OCI-LY3 (cell line): Measurements from ENCODE around the gene SPATA6.
"Not testable (repeated sequence)": the region's sequence is repeated elsewhere in the genome, so short reads cannot be mapped to it uniquely, and the experiment has no call there.

Experiments
- H2AFZ ChIP-seq: fragments of 200-600, 300-600 bp; shearing (Covaris generic); 2 replicates; pipeline ENCODE4 v1.6.0; 2014; ENCODE audit warnings: antibody characterized with exemption, low read depth, low read length
- H3K27ac ChIP-seq: fragments of 200-600, 300-600 bp; sonication (generic); 2 replicates; pipeline ENCODE4 v1.5.1; 2014; ENCODE audit warnings: mild to moderate bottlenecking, low read length, moderate library complexity, mixed read lengths
- H3K27me3 ChIP-seq: fragments of 200-600, 300-600 bp; sonication (generic); 2 replicates; pipeline ENCODE4 v1.6.1; 2014; ENCODE audit warnings: low read depth, low read length, mixed read lengths
- H3K36me3 ChIP-seq: fragments of 200-600, 300-600 bp; sonication (generic); replicated peaks from 2 replicates; pipeline ENCODE3; 2014; ENCODE audit warnings: low read depth, low read length, mixed read lengths
- H3K4me1 ChIP-seq: fragments of 300-600, 200-600 bp; sonication (generic); 2 replicates; pipeline ENCODE4 v1.6.1; 2014; ENCODE audit warnings: low read length, mixed read lengths
- H3K4me2 ChIP-seq: fragments of 200-600, 300-600 bp; sonication (generic); 2 replicates; pipeline ENCODE4 v1.6.1; 2014; ENCODE audit warnings: low read length, mixed read lengths
- H3K4me3 ChIP-seq: fragments of 300-600, 200-600 bp; sonication (generic); 2 replicates; pipeline ENCODE4 v1.5.1; 2014; ENCODE audit warnings: antibody characterized with exemption, mild to moderate bottlenecking, low read length, moderate library complexity
- H3K79me2 ChIP-seq: fragments of 300-600, 200-600 bp; shearing (Covaris generic); 2 replicates; pipeline ENCODE4 v1.6.1; 2014; ENCODE audit warnings: mild to moderate bottlenecking, low read length, mixed read lengths
- H3K9ac ChIP-seq: fragments of 300-600, 200-600 bp; shearing (Covaris generic); 2 replicates; pipeline ENCODE4 v1.6.0; 2014; ENCODE audit warnings: mild to moderate bottlenecking, low read length, moderate library complexity
- H3K9me3 ChIP-seq: fragments of 200-600, 300-600 bp; shearing (Covaris generic); 2 replicates; pipeline ENCODE4 v1.6.1; 2014; ENCODE audit warnings: low read length, mixed read lengths; ENCODE audit not compliant: insufficient read depth
- H4K20me1 ChIP-seq: fragments of 200-600, 300-600 bp; sonication (generic); 2 replicates; pipeline ENCODE4 v1.6.1; 2016; ENCODE audit warnings: low read length, mixed read lengths; ENCODE audit not compliant: insufficient read depth
- EZH2phosphoT487 ChIP-seq: fragments of 200-600 bp; shearing (Covaris generic); IDR thresholded peaks from 2 replicates; pipeline ENCODE4 v1.6.1; 2018; ENCODE audit warnings: antibody characterized with exemption, mixed run types, low read depth
- TF ChIP-seq, protein P1 (sequence below): fragments of 200-600, 300-600 bp; sonication (generic); IDR thresholded peaks from 2 replicates; pipeline ENCODE4 v1.5.1; 2014; ENCODE audit warnings: antibody characterized with exemption, low read length, low read depth

The SPATA6 gene

GRCh38 chr1:48480504-48480903 lies 8.5 kb upstream of the SPATA6 start:
- no peak overlapping the region for H3K27ac ChIP-seq
- H3K4me3 ChIP-seq, result no peak overlapping the region
- TF ChIP-seq, protein P1, sequence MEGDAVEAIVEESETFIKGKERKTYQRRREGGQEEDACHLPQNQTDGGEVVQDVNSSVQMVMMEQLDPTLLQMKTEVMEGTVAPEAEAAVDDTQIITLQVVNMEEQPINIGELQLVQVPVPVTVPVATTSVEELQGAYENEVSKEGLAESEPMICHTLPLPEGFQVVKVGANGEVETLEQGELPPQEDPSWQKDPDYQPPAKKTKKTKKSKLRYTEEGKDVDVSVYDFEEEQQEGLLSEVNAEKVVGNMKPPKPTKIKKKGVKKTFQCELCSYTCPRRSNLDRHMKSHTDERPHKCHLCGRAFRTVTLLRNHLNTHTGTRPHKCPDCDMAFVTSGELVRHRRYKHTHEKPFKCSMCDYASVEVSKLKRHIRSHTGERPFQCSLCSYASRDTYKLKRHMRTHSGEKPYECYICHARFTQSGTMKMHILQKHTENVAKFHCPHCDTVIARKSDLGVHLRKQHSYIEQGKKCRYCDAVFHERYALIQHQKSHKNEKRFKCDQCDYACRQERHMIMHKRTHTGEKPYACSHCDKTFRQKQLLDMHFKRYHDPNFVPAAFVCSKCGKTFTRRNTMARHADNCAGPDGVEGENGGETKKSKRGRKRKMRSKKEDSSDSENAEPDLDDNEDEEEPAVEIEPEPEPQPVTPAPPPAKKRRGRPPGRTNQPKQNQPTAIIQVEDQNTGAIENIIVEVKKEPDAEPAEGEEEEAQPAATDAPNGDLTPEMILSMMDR, result no peak
- no peak for TF ChIP-seq EZH2phosphoT487
- H3K36me3 ChIP-seq, result no peaks in the 10 kb centered on the region
- H3K4me1 ChIP-seq, result no peaks in the 10 kb centered on the region
- H3K79me2 ChIP-seq, result no peaks in the 10 kb centered on the region
- no peaks in the 10 kb centered on the region for H3K9me3 ChIP-seq
- no peaks in the 10 kb centered on the region for H3K27me3 ChIP-seq
- no peak overlapping the region for H3K4me2 ChIP-seq
- no peak overlapping the region for H3K9ac ChIP-seq
- H2AFZ ChIP-seq, result no peak overlapping the region
- no peaks in the 10 kb centered on the region for H4K20me1 ChIP-seq

DNA sequence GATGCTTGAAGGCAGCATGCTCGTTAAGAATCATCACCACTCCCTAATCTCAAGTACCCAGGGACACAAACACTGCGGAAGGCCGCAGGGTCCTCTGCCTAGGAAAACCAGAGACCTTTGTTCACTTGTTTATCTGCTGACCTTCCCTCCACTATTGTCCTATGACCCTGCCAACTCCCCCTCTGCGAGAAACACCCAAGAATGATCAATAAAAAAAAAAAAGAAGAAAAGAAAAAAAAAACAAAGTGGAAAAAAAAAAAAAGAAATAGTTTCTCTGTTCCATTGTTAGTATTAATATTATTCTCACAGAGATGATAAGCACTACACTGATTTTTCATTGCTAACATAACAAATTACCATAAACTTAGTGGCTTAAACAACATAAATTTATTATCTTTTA lies 8.0 kb upstream of the SPATA6 start:
- not testable (repeated sequence) for H3K9ac ChIP-seq, H3K79me2 ChIP-seq, H3K27me3 ChIP-seq, H3K9me3 ChIP-seq, H3K4me3 ChIP-seq, H3K4me2 ChIP-seq, H3K36me3 ChIP-seq, H3K4me1 ChIP-seq, H4K20me1 ChIP-seq, H3K27ac ChIP-seq, H2AFZ ChIP-seq

DNA sequence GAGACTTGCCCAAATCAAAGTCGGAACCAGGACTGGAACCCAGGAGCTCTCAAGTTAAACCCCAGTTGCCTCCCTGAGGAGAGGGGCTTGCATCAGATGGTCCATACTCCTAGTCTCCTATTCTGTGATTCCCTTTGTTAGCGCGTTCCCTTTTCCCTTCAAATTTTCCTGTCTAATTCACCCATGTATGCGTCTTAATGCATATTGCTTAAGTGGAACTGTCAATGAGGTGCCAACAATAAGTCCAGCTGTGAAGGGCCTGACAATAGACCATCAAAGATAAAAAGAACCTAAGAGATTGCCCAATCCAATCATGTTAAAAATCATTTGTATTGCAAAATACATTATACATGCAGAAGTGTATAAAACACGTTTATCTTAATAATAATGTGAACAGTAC lies 634 bp upstream of the SPATA6 start:
- H3K27me3 ChIP-seq, result no peaks in the 10 kb centered on the region
- no peak overlapping the region for H3K27ac ChIP-seq
- no peaks in the 10 kb centered on the region for H3K9me3 ChIP-seq
- no peak overlapping the region for H2AFZ ChIP-seq
- H3K4me2 ChIP-seq, result no peak overlapping the region
- no peak for TF ChIP-seq EZH2phosphoT487
- TF ChIP-seq, protein P1, result no peak
- H3K4me1 ChIP-seq, result no peaks in the 10 kb centered on the region
- no peaks in the 10 kb centered on the region for H4K20me1 ChIP-seq
- no peaks in the 10 kb centered on the region for H3K36me3 ChIP-seq
- no peak overlapping the region for H3K9ac ChIP-seq
- H3K4me3 ChIP-seq, result no peak overlapping the region
- H3K79me2 ChIP-seq, result no peaks in the 10 kb centered on the region

DNA sequence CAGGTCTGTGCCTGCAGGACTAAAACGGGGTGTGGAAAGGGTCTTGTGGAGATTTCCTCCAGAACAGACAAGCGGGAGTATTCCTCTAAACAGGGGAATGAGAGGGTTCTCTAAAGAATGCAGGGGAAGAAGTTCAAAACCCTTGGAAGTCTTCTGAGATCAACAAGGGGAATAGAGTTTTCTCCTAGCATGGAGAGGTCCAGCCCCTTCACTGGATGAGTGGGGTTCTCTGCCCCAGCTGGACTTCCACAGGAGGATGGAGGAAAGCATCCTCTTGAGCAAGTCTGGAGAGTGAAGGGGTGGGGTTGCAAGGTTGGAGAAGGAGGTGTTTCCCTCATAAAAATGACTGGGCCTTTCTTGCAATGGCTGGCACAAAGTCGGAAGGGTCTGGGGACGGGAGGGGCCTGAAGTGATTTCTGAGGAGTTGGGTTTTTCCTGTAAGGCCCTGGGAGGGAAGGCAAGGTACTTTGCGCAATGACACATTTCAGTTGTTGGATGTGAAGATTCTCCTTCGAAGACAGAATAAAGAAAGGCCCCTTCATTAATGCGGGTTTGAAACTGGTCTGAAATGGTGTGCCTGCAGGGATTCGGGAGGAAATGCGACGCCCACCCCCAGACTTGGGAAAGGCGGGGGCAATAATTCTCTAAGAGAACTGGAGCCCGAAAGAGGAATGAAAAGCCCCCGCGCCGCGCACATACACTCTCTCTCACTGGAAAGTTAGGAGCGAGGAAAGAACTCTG lies 884 bp downstream of the SPATA6 start:
- Histone ChIP-seq H3K4me3 (no peak overlapping the region), H3K36me3 (no peaks in the 10 kb centered on the region), H3K9me3 (no peaks in the 10 kb centered on the region), H4K20me1 (no peaks in the 10 kb centered on the region), H3K4me1 (no peaks in the 10 kb centered on the region), H3K27me3 (no peaks in the 10 kb centered on the region), H3K9ac (no peak overlapping the region), H3K27ac (no peak overlapping the region), H3K79me2 (no peaks in the 10 kb centered on the region), H2AFZ (no peak overlapping the region), H3K4me2 (no peak overlapping the region)
- TF ChIP-seq EZH2phosphoT487, result no peak
- TF ChIP-seq, protein P1, result no peak
